ENCODE data around the gene ID3.
"Not testable (repeated sequence)": the region's sequence is repeated elsewhere in the genome, so short reads cannot be mapped to it uniquely, and the experiment has no call there.

The ID3 gene

DNA sequence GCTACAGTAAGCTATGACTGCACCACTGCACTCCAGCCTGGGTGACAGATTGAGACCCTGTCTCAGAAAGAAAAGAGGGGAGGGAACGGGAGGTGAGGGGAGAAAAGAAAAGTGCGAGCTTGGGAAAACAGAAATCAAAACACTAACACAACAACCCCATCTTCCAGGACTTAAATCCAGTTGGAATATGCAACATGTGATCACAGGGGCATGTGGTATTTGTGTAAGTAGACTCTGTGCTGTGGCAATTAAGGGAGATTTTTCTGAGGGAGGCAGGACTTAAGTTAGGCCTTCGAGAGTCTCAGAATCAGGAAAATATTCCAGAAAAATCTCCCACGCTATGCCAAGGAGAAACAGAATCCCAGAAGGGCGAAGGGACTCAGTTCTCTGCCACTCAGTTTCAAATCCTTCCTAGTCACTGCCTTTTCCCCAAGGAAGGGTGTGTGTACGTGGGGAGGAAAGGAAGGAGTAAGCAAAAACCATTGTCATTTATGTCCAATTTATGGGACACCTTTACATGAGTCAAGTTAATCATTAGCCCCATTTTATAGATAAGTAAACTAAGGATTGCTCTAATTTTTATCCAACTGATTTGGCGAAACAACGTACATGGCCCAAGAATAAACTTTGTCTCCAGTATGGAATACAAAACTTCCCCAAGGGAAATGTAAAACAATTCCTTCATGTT lies 12.3 kb downstream of the ID3 start:
- DNase-seq = no peak

DNA sequence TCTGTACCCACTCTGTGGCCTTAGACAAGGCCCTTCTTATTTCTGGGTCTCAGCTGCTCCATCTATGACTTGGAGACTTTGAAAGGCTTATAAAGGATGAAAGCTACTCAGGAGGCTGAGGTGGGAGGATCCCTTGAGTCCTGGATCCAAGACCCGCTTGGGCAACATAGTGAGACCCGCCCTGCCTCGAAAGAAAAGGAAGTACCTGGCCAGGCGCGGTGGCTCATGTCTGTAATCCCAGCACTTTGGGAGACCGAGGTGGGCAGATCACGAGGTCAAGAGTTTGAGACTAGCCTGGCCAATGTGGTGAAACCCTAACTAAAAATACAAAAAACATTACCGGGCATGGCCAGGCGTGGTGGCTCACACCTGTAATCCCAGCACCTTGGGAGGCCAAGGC lies 13.4 kb downstream of the ID3 start:
- no peak for DNase-seq

- DNase-seq = peak; percentile 73
Observed at GRCh38 chr1:23544444-23545389, 14.6 kb downstream of the ID3 start.

GRCh38 chr1:23543707-23544443 lies 15.4 kb downstream of the ID3 start:
- DNase-seq = no peak

- DNase-seq = not testable (repeated sequence)
Observed at GRCh38 chr1:23542940-23543339, 16.4 kb downstream of the ID3 start.

GRCh38 chr1:23539698-23540266 lies 19.5 kb downstream of the ID3 start:
- peak; percentile 85 for DNase-seq

GRCh38 chr1:23537296-23537973 lies 21.9 kb downstream of the ID3 start:
- DNase-seq = no peak

- no peak for DNase-seq
Observed at GRCh38 chr1:23533246-23534023, 25.9 kb downstream of the ID3 start.

GRCh38 chr1:23531562-23532094 lies 27.7 kb downstream of the ID3 start:
- DNase-seq = no peak

- peak; percentile 76 for DNase-seq
Observed at GRCh38 chr1:23530747-23531561, 28.3 kb downstream of the ID3 start, which contains the start of gene E2F2. TSS of gene E2F2 (minus strand) at chr1:23531233. CDS start at chr1:23530793, 440 bp downstream.

- DNase-seq = peak; percentile 13
Observed at GRCh38 chr1:23530087-23530746, 29.1 kb downstream of the ID3 start.

GRCh38 chr1:23529146-23530086 lies 29.9 kb downstream of the ID3 start:
- no peak for DNase-seq

DNA sequence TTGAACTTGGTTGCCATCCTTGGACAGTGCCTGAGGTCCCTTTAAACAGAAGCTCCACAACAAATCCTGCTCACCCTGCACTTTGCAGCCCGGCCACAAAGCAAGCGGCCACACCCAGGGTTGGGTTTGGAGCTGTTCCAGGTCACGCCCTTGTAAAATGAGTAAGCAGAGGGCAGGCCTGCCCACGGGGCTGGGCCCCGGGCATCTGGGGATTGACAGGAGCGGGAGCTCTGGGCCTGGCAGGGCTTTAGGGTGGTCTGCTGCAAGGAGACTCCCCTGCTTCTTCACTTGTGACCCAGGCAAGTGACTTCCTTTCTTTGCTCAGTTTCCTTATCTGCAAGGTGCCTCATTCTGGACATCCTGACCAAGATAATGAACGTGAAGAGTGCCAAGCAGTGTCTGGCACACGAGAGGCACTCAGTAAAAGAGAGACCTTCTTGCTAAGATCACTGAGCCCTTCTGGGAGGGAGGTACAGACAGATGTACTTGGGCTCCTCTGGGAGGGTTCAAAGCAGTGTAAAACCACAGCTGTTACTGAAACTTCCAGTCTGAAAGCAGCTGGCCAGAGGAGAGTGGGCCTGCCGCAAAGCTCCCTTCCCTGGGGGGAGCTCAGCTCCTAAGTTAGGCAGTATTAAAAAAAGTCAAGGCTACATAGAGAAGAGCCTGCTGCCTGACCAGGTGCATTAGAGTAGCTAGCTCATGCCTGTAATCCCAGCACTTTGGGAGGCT lies 30.9 kb downstream of the ID3 start:
- peak; percentile 66 for DNase-seq

GRCh38 chr1:23527900-23528249 lies 31.4 kb downstream of the ID3 start:
- no peak for DNase-seq

- no peak for DNase-seq
Observed at GRCh38 chr1:23527366-23527765, 31.9 kb downstream of the ID3 start.

GRCh38 chr1:23526329-23527041 lies 32.8 kb downstream of the ID3 start:
- no peak for DNase-seq

- DNase-seq = no peak
Observed at GRCh38 chr1:23525558-23526250, 33.6 kb downstream of the ID3 start.
